ENCODE results near the gene DBP. TPM values are rescaled to one million over a fixed set of nuclear protein-coding genes. Genes with fewer than 3 reads are reported as not detected.
A peak's percentile ranks its signal among the peaks of the same experiment; 100 is the strongest.

DBP gene
- total and polyA plus RNA-seq, 7 donors: 6.2 to 14.1 (median 10.5) TPM

DNA sequence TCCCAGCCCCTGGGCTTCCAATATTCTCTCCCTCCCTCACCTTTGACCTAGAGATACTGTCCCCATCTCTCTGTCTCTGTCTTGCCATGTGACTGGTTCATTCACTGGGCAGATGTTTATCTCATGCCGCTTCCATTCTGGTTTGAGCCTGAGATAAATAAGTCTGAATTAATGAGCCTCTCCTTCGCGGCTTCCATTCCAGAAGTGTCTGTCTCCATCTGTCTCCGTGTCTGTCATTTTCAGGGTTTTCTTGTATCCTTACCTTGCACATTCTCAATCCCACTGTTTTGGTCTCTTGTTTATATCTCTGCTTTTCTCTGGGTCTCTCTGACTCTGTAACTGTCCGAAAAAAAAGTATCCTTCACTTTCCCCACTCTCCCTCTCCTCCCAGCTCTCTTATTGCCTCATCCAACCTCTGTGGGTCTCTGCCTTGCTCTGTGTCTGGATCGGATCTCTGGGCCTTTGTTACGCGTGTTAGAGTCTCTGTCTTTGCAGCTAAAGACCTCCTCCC is 13.6 kb downstream of the DBP start:
- no peak for DNase-seq
- TF ChIP-seq POLR2AphosphoS5 (IDR thresholded peaks at IDR 0.05): peak in 1 of 4 donors; percentile 4
- TF ChIP-seq, protein P1, sequence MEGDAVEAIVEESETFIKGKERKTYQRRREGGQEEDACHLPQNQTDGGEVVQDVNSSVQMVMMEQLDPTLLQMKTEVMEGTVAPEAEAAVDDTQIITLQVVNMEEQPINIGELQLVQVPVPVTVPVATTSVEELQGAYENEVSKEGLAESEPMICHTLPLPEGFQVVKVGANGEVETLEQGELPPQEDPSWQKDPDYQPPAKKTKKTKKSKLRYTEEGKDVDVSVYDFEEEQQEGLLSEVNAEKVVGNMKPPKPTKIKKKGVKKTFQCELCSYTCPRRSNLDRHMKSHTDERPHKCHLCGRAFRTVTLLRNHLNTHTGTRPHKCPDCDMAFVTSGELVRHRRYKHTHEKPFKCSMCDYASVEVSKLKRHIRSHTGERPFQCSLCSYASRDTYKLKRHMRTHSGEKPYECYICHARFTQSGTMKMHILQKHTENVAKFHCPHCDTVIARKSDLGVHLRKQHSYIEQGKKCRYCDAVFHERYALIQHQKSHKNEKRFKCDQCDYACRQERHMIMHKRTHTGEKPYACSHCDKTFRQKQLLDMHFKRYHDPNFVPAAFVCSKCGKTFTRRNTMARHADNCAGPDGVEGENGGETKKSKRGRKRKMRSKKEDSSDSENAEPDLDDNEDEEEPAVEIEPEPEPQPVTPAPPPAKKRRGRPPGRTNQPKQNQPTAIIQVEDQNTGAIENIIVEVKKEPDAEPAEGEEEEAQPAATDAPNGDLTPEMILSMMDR (IDR thresholded peaks at IDR 0.05): no peak
- H3K27me3 ChIP-seq: no peaks in the 10 kb centered on the region
- peak overlapping the region in 3 of 4 donors; percentile 18 to 55 (median 49) for H3K4me3 ChIP-seq
- peaks cover 0 to 44% (median 29%) of the 10 kb centered on the region in 4 donors for H3K4me1 ChIP-seq
- H3K27ac ChIP-seq: peak overlapping the region; percentile 81 to 85 (median 82)
- no peaks in the 10 kb centered on the region for H3K9me3 ChIP-seq
- WGBS, 2 donors: 43 to 50% methylated on average over 8 of the region's 8 CpGs
- intact Hi-C loops (cut with DNase I): loop anchor here (10.0 kb wide), 1 partner anchor 1349 kb away; the partner anchor contains the start of gene INAFM1
- H3K36me3 ChIP-seq: peaks cover 0 to 19% (median 0%) of the 10 kb centered on the region in 4 donors

DNA sequence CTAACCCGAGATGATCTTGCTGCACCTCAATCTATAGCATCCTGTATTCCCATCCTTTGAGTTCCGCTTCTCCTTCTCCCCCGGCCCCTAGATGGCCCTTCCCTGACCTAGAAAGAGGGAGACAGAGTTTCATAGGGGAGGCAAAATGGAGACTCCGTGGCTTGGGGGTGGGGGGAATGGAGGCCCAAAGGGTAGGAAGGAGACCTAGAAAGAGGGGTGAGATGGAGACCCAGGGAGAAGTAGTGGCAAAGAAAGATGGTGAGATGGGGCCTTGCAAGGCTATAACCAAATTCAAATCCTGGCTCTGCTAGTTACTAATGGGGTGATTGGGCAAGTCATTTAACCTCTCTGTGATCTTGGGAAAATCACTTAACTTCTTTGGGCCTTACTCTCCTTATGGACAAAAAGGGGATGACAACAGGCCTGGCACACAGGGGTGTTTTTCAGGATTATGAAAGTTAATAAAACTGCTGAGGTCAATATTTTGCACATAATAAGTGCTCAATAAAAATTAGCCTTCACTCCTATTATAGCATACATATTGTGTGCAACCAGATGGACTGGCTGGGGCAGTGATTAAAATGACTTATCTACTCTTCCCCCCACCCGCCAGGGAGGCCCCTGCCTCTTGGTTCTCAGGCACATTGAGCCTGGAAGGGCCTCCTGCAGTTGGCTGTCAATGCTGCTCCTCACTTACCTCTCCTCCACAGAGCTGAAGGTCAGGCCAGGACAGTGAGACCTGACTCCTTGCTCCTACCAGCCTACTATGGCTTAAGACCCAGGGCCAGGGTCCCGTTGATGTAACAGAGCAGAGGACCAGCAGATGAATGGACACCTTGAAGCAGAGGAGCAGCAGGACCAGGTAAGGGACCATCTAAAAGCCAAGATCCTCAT is 17.2 kb downstream of the DBP start:
- DNase-seq: no peak
- peaks cover 0 to 65% (median 52%) of the 10 kb centered on the region in 4 donors for H3K4me1 ChIP-seq
- peaks cover 10 to 28% (median 24%) of the 10 kb centered on the region in 4 donors for H3K36me3 ChIP-seq
- H3K27ac ChIP-seq: peak overlapping the region; percentile 91 to 95 (median 94)
- no peaks in the 10 kb centered on the region for H3K27me3 ChIP-seq
- H3K9me3 ChIP-seq: no peaks in the 10 kb centered on the region
- intact Hi-C loops (cut with DNase I): loop anchor here (10.0 kb wide), 1 partner anchor 1345 kb away; the partner anchor contains the start of gene INAFM1
- TF ChIP-seq POLR2A (IDR thresholded peaks at IDR 0.05) (peak in 1 of 2 donors; percentile 3), POLR2AphosphoS5 (IDR thresholded peaks at IDR 0.05) (no peak), EP300 (IDR thresholded peaks at IDR 0.05) (no peak)
- TF ChIP-seq, protein P1 (IDR thresholded peaks at IDR 0.05): peak in 1 of 4 experiments; percentile 18
- peak overlapping the region; percentile 56 to 73 (median 64) for H3K4me3 ChIP-seq
- WGBS, 2 donors: 32% methylated on average over 6 of the region's 6 CpGs

DNA sequence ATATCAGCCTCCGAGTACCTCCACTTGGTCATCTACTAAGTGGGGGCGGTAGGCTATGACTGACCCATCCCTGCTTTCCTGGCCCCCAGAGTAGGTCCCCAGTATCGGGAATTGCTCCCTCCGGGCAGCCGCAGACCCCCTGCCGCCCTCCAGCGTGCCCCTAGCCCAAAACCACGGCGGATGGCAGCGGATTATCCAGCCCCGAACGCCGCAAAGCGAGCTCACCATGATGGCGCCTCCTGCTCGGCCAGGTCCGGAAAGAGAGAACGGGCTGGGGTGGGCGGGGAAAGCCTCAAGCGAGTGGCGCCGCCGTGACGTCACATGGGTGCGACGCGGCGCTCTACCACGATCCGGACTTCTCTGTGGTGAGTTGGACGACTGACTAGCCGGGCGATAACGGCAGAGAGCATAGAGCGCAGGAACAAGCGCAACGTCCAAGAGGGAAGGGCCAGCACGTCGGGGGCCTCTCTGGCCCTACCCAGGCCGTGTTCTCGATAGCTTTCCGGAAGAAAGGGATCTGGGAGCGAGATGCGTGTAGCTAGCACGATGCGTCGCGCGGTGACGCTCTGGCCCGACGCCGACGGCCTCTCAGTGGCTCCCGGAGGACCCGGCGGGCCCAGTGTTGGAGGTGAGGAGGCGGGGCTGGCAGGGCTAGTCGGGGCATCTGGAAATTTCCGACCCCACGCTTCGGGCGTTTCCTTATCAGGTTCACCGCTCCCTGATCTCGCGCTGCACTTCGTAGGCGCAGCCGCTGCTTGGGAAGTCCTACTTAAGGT is 18.1 kb downstream of the DBP start, which contains the start of the genes RPL18 and SPHK2:
RPL18 (minus strand) TSS at position 263 of the 776 bp plus-strand sequence; CDS start at position 228, 35 bp downstream.
SPHK2 (plus strand) TSS at position 591 of the 776 bp plus-strand sequence. CDS start 1,009 bp downstream, outside the sequence.
- H3K27me3 ChIP-seq: no peaks in the 10 kb centered on the region
- H3K4me1 ChIP-seq: peaks cover 0 to 61% (median 45%) of the 10 kb centered on the region in 4 donors
- peak within 1 kb of the TSS; percentile 91 to 95 (median 94) for H3K27ac ChIP-seq
- WGBS, 2 donors: 0% methylated on average over 69 of the region's 69 CpGs
- peak; percentile 100 for DNase-seq
- TF ChIP-seq EP300 (IDR thresholded peaks at IDR 0.05): peak in 1 of 4 donors; percentile 74
- TF ChIP-seq, protein P1 (IDR thresholded peaks at IDR 0.05): no peak
- peak; percentile 95 to 99 (median 98) for TF ChIP-seq POLR2AphosphoS5 (IDR thresholded peaks at IDR 0.05)
- peak; percentile 90 to 94 for TF ChIP-seq POLR2A (IDR thresholded peaks at IDR 0.05)
- peak within 1 kb of the TSS; percentile 56 to 73 (median 64) for H3K4me3 ChIP-seq
- intact Hi-C loops (cut with DNase I): loop anchor here (1.0 kb wide), 1 partner anchor 30 kb away; no protein-coding TSS in a partner anchor
- H3K36me3 ChIP-seq: peaks cover 10 to 32% (median 25%) of the 10 kb centered on the region in 4 donors
- no peaks in the 10 kb centered on the region for H3K9me3 ChIP-seq

DNA sequence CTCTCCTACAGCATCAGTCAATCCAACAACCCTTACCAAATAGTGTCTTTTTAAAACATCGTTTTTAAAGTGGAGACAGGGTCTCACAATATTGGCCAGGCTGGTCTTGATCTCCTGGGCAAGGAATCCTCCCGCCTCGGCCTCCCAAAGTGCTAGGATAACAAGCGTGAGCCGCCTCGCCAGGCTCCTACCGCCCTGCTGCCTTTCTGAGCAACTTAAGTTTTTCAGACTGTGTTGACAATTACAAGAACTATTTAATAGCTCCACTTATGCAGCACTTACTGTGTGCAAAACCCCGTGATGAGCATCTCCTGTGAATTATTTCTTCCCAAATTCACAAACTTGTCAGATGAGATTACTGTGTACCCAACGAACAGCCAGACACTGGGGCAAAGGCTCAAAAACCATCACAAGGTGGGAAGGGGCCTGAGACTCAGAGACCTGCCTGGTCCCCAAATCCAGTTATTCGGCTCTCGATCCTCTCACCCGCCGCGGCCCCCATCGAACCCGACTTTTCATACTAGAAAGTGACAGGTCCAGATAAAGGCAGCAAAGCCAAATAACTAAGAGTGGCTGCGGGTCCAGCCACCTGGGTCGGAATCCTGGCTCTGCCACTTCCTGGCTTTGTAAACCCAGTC is 18.8 kb downstream of the DBP start:
- WGBS, 2 donors: 1% methylated on average over 18 of the region's 18 CpGs
- DNase-seq: no peak
- H3K9me3 ChIP-seq: no peaks in the 10 kb centered on the region
- intact Hi-C loops (cut with DNase I): loop anchor here (1.0 kb wide), 1 partner anchor 29 kb away; no protein-coding TSS in a partner anchor
- peak overlapping the region; percentile 56 to 73 (median 64) for H3K4me3 ChIP-seq
- peak overlapping the region; percentile 91 to 95 (median 94) for H3K27ac ChIP-seq
- peaks cover 10 to 32% (median 25%) of the 10 kb centered on the region in 4 donors for H3K36me3 ChIP-seq
- H3K27me3 ChIP-seq: no peaks in the 10 kb centered on the region
- H3K4me1 ChIP-seq: peaks cover 0 to 56% (median 40%) of the 10 kb centered on the region in 4 donors
- TF ChIP-seq, protein P1 (IDR thresholded peaks at IDR 0.05): no peak
- TF ChIP-seq POLR2AphosphoS5 (IDR thresholded peaks at IDR 0.05) (no peak), POLR2A (IDR thresholded peaks at IDR 0.05) (no peak), EP300 (IDR thresholded peaks at IDR 0.05) (no peak)

All from sigmoid colon (tissue), 7 donors.